ENCODE data around the gene EGR1.

EGR1 gene

DNA sequence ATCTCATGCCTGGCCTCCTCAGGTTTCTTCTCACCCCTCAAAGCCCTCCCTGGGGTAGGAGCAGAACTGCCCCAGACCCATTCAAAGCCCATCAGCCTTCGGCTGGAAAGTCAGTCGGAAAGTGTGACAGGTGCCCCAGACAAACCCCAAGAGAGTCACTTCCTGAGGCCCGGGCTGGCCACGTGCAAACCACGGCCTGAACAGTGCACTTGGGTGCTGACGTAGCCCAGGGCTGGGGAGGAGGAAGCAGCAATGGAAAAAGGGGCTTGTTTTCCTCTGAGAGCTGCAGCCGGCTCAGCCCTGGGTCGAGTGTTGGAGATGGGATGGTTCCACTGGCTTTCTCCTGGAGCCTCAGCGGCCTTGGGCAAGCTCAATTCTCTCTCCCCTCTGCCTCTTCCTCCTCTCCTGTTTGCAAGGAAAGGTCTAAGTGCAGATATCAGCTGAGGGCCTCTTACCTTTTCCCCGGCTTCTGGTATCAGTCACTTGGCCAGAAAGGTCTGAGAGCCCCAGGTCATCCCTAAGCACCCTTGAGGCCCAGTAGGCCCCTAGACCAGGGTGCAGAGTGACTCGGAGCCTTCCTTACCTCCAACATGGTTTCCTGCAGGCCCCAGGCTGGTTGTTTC is 5.9 kb upstream of the EGR1 start:
- FAIRE-seq (peak; percentile 92), DNase-seq (ENCODE audit: insufficient read length, low spot score) (no peak)

DNA sequence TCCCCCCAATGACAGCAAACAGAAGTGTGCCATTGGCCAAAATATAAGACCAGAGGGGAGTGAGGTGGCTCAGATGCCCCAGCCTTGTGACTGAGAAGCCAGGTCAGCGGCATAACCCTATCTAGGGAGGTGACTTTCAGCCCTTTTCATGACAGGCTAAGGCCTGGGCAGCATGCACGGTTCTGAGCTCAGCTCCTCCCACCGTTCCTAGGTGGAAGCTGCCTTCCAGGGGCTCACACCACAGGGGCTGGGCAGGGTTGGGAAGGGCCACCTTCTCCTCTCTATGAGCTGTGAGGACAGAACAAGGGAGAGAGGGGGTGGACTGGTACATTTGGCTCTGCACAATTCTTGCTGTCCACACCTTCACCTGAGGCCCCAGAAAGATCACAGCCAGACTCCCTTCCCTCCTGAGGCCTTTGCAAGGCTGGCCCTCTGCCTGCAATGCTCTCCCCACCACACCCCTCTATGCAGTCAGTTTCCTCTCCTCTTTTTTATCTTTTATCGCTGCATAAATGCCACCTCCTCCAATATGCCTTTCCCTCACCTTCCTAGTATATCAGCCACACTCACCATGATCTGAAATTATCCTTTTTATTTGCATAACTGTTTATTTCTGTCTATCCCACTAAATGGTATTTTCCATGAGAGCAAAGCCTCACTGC is 5.1 kb upstream of the EGR1 start:
- TF ChIP-seq POLR2AphosphoS5 (IDR thresholded peaks at IDR 0.05; ENCODE audit: low read depth, low read length) (no peak), PAX5 (IDR thresholded peaks at IDR 0.05; ENCODE audit: insufficient read depth, low read length, severe bottlenecking) (no peak), TAF1 (IDR thresholded peaks at IDR 0.05; ENCODE audit: low read depth, low read length) (no peak), POLR2A (IDR thresholded peaks at IDR 0.05; ENCODE audit: low read depth, low read length) (no peak), POU2F2 (IDR thresholded peaks at IDR 0.05; ENCODE audit: low read depth, low read length) (no peak)
- DNase-seq (ENCODE audit: insufficient read length, low spot score): no peak
- peak; percentile 64 for FAIRE-seq

More for the DNA sequence above, 5.9 kb upstream of the EGR1 start:
- TF ChIP-seq POLR2A (IDR thresholded peaks at IDR 0.05; ENCODE audit: low read depth, low read length) (no peak), SPI1 (IDR thresholded peaks at IDR 0.05; ENCODE audit: low read depth, low read length) (no peak; the same call in 1 of the 2 replicates), POLR2AphosphoS5 (IDR thresholded peaks at IDR 0.05; ENCODE audit: low read depth, low read length) (no peak), PAX5 (IDR thresholded peaks at IDR 0.05; ENCODE audit: insufficient read depth, low read length, severe bottlenecking) (no peak), POU2F2 (IDR thresholded peaks at IDR 0.05; ENCODE audit: low read depth, low read length) (no peak), TAF1 (IDR thresholded peaks at IDR 0.05; ENCODE audit: low read depth, low read length) (no peak)

DNA sequence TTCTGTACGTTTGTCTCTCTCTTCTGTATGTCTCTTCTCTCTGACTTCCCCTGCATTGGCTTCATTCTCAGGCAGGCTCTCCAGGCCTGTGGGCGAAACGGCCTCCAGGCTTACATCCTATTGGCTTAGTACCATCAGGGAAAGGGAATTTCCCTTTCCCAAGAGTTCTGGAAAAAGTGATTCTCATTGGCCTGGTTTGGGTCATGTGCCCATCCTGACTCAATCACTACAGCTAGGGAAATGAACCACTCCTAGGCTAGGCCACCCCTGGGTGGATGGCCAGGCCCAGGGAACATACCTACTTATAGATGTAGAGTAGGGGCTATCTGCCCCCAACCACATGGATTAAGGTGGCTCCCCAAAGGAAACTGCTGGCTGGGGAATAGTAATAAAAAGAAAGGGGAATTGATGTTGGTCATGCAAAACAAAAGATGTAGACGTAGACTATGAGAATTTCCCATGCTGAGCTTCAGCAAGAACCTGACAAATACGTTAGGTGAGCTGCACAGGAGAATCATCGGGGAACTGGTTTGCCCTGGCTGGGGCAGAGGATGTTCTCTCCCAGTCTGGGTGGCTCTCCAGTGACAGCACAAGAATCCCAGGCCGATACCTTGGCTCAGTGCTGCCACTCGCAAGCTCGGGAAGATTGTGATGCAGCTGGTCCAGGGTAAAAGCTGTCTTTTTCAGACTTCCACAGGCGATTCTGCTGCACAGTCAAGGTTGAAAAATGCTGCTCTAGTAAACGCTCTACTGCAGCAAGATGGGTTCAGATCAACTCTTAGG is 3.7 kb upstream of the EGR1 start:
- FAIRE-seq (peak; percentile 33), DNase-seq (ENCODE audit: insufficient read length, low spot score) (no peak)
- TF ChIP-seq PAX5 (IDR thresholded peaks at IDR 0.05; ENCODE audit: insufficient read depth, low read length, severe bottlenecking): no peak
- TF ChIP-seq SPI1 (IDR thresholded peaks at IDR 0.05; ENCODE audit: low read depth, low read length): no peak
- TF ChIP-seq TAF1 (IDR thresholded peaks at IDR 0.05; ENCODE audit: low read depth, low read length): no peak
- TF ChIP-seq POU2F2 (IDR thresholded peaks at IDR 0.05; ENCODE audit: low read depth, low read length): no peak
- no peak for TF ChIP-seq POLR2A (IDR thresholded peaks at IDR 0.05; ENCODE audit: low read depth, low read length)
- no peak for TF ChIP-seq POLR2AphosphoS5 (IDR thresholded peaks at IDR 0.05; ENCODE audit: low read depth, low read length)

DNA sequence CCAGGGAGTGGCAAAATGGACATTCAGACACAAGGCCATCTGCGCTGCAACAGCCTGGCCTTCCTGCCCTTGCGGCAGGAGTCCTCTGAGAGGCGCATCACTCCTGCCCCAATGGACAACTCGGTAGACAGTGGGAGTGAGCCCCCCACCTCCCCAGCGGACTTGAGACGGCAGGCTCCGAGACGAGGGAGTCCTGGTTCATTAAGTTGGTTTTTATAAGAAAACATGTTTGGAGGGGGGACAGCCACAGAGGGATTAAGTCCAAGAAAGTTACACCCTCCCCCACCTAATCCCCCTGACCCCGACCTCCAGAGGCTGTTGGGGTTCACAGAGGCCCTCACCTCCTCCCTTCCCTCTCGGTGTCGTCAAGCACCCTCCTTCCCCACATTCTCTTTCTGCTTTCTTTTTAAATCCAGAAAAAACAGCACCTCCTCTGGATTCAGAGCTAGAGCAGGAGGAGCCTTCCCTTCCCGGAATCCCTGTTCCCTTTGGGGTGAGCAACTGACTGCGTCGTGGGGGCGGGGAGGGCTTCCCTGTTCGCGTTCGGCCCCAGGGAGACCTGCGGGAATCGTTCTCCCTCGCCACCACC is 1.8 kb upstream of the EGR1 start:
- DNase-seq (ENCODE audit: insufficient read length, low spot score) (no peak), FAIRE-seq (no peak)
- TF ChIP-seq POU2F2 (IDR thresholded peaks at IDR 0.05; ENCODE audit: low read depth, low read length) (no peak), POLR2AphosphoS5 (IDR thresholded peaks at IDR 0.05; ENCODE audit: low read depth, low read length) (0 out of 2 replicates have a peak, but pooled peaks have one; percentile 18)

DNA sequence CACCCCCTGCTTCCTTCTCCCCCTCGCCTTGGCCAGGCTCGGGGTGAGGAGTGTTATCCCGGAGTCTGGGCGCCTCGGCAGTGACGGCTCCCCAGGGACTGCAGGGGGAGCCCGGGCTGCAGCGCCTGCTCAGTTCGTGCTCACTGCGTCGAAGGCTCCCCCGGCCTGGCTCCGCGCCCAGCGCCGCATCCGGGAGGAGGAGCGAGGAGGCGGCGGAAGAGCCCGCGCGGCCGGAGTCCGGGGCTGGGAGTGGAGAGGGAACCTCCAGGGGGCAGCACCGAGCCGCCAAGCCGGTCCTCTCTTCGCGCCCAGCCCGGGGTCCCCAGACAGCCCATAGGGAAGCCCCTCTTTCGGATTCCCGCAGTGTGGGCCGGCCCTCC is 1.3 kb upstream of the EGR1 start:
- TF ChIP-seq POLR2AphosphoS5 (IDR thresholded peaks at IDR 0.05; ENCODE audit: low read depth, low read length): 0 out of 2 replicates have a peak, but pooled peaks have one; percentile 2
- no peak for TF ChIP-seq PAX5 (IDR thresholded peaks at IDR 0.05; ENCODE audit: insufficient read depth, low read length, severe bottlenecking)
- peak; percentile 24; the same call in 1 of the 2 replicates for TF ChIP-seq TAF1 (IDR thresholded peaks at IDR 0.05; ENCODE audit: low read depth, low read length)
- no peak for TF ChIP-seq SPI1 (IDR thresholded peaks at IDR 0.05; ENCODE audit: low read depth, low read length)
- TF ChIP-seq POLR2A (IDR thresholded peaks at IDR 0.05; ENCODE audit: low read depth, low read length): peak; percentile 40; the same call in 1 of the 2 replicates
- no peak for TF ChIP-seq POU2F2 (IDR thresholded peaks at IDR 0.05; ENCODE audit: low read depth, low read length)
- FAIRE-seq: no peak
- DNase-seq (ENCODE audit: insufficient read length, low spot score): peak; percentile 96

DNA sequence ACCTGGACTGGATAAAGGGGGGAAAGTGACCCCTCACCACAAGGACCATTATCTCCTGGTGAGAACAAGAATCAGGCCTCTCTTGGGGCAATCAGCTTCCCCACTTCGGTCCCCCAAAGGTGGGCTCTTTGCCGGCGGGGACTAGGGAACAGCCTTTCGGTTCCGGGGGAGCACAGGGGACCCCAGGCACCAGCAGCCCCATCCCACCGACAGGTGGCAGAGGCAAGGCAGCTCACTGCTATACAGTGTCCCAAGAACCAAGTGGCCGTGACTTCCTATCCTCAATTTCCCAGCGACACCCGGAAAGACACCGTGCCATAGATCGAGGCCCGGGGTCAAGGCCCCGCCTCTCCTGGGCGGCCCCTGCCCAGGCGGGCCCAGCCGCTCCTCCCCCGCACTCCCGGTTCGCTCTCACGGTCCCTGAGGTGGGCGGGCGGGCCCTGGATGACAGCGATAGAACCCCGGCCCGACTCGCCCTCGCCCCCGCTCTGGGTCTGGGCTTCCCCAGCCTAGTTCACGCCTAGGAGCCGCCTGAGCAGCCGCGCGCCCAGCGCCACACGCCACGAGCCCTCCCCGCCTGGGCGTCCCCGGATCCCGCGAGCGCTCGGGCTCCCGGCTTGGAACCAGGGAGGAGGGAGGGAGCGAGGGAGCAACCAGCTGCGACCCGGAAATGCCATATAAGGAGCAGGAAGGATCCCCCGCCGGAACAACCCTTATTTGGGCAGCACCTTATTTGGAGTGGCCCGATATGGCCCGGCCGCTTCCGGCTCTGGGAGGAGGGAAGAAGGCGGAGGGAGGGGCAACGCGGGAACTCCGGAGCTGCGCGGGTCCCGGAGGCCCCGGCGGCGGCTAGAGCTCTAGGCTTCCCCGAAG is 655 bp upstream of the EGR1 start:
- peak; percentile 22; the same call in 1 of the 2 replicates for TF ChIP-seq POLR2AphosphoS5 (IDR thresholded peaks at IDR 0.05; ENCODE audit: low read depth, low read length)
- TF ChIP-seq POLR2A (IDR thresholded peaks at IDR 0.05; ENCODE audit: low read depth, low read length): peak; percentile 59
- no peak for TF ChIP-seq SPI1 (IDR thresholded peaks at IDR 0.05; ENCODE audit: low read depth, low read length)
- TF ChIP-seq PAX5 (IDR thresholded peaks at IDR 0.05; ENCODE audit: insufficient read depth, low read length, severe bottlenecking): peak; percentile 21
- peak; percentile 46; the same call in 1 of the 2 replicates for TF ChIP-seq POU2F2 (IDR thresholded peaks at IDR 0.05; ENCODE audit: low read depth, low read length)
- TF ChIP-seq TAF1 (IDR thresholded peaks at IDR 0.05; ENCODE audit: low read depth, low read length): no peak
- DNase-seq (ENCODE audit: insufficient read length, low spot score) (peak; percentile 88), FAIRE-seq (peak; percentile 98)

DNA sequence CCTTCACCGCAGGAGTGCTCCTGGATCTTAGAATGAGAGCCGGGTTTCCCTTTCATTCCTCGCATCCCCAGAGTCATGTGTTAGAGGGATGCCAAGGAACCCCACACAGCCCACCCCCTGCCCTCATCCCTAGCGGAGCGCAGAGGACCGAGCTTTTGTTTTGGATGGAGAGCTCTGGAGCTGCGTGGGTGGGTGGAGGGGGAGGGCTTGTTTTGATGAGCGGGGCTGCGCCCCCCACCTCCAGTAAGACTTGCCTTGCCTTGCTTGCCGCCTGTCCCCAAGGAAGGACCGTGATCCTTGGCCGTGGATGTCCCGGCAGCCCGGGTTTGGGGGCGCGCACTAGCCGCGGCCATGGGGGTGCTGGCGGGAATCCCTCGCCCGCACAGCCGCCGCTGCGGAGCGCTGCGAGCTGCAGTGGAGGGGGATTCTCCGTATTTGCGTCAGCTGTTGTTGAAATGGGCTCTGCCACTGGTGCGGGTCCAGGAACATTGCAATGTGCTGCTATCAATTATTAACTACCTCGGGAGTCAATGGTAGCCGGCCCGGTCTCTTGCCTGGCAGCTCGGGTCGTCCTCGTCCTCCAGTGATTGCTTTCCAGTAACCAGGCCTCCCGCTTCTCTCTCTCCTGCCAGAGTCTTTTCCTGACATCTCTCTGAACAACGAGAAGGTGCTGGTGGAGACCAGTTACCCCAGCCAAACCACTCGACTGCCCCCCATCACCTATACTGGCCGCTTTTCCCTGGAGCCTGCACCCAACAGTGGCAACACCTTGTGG is 1.0 kb downstream of the EGR1 start:
- FAIRE-seq (peak; percentile 5), DNase-seq (ENCODE audit: insufficient read length, low spot score) (no peak)
- TF ChIP-seq SPI1 (IDR thresholded peaks at IDR 0.05; ENCODE audit: low read depth, low read length) (no peak), PAX5 (IDR thresholded peaks at IDR 0.05; ENCODE audit: insufficient read depth, low read length, severe bottlenecking) (no peak), POU2F2 (IDR thresholded peaks at IDR 0.05; ENCODE audit: low read depth, low read length) (no peak), POLR2AphosphoS5 (IDR thresholded peaks at IDR 0.05; ENCODE audit: low read depth, low read length) (no peak; the same call in 1 of the 2 replicates), POLR2A (IDR thresholded peaks at IDR 0.05; ENCODE audit: low read depth, low read length) (no peak), TAF1 (IDR thresholded peaks at IDR 0.05; ENCODE audit: low read depth, low read length) (no peak)
